Fibroblast of lung (primary cell): ENCODE measurements around the gene XYLT1. TPM values are rescaled to one million over a fixed set of nuclear protein-coding genes. Genes with fewer than 3 reads are reported as not detected.

Experiments used
- DNase-seq, 2 donors: peaks; one replicate each; pipeline versions ENCODE4 v3.0.0 to v3.0.0-alpha.2; 2010; ENCODE audit warnings: low read depth in 2 of 2
- H2AFZ ChIP-seq: 2 replicates; pipeline ENCODE4 v1.5.1; 2012; ENCODE audit warnings: low read length, control low read depth, inconsistent platforms
- H3K27ac ChIP-seq: 2 replicates; pipeline ENCODE4 v1.5.1; 2011; ENCODE audit warnings: low read length, control low read depth; ENCODE audit not compliant: insufficient read depth
- H3K27me3 ChIP-seq: 2 replicates; pipeline ENCODE4 v1.5.1; 2011; ENCODE audit warnings: mild to moderate bottlenecking, low read length; ENCODE audit not compliant: control insufficient read depth, insufficient read depth
- H3K36me3 ChIP-seq: 2 replicates; pipeline ENCODE4 v1.5.1; 2011; ENCODE audit warnings: low read length; ENCODE audit not compliant: control insufficient read depth, insufficient read depth
- H3K4me1 ChIP-seq: 2 replicates; pipeline ENCODE4 v1.5.1; 2011; ENCODE audit warnings: low read length; ENCODE audit not compliant: control insufficient read depth, insufficient read depth; ENCODE audit errors: extremely low read depth
- H3K4me2 ChIP-seq: 2 replicates; pipeline ENCODE4 v1.5.1; 2011; ENCODE audit warnings: low read length, control low read depth; ENCODE audit not compliant: insufficient read depth; ENCODE audit errors: extremely low read depth
- H3K4me3 ChIP-seq, 4 experiments: fragments of 200-600 bp in 1 of 4; sonication (generic) in 1 of 4; replicated peaks in 1 of 4; 2 replicates each; pipeline ENCODE4 v1.5.1; 2011 to 2016; ENCODE audit warnings: low read length in 4 of 4, low read depth in 3 of 4, mild to moderate bottlenecking in 3 of 4, control low read depth in 2 of 4, inconsistent platforms in 1 of 4, mixed read lengths in 1 of 4; ENCODE audit not compliant: insufficient read depth in 1 of 4; ENCODE audit errors: control extremely low read depth in 1 of 4
- H3K79me2 ChIP-seq: 2 replicates; pipeline ENCODE4 v1.5.1; 2012; ENCODE audit warnings: mild to moderate bottlenecking, low read length, inconsistent platforms; ENCODE audit not compliant: control insufficient read depth, insufficient read depth
- H3K9ac ChIP-seq: 2 replicates; pipeline ENCODE4 v1.5.1; 2011; ENCODE audit warnings: mild to moderate bottlenecking, low read length, control low read depth; ENCODE audit not compliant: insufficient read depth
- H3K9me3 ChIP-seq: 2 replicates; pipeline ENCODE4 v1.5.1; 2012; ENCODE audit warnings: low read depth, low read length; ENCODE audit not compliant: control insufficient read depth, insufficient read depth
- H4K20me1 ChIP-seq: 2 replicates; pipeline ENCODE4 v1.5.1; 2011; ENCODE audit warnings: low read length; ENCODE audit not compliant: control insufficient read depth, insufficient read depth; ENCODE audit errors: extremely low read depth
- EZH2 ChIP-seq: IDR thresholded peaks from 2 replicates; pipeline ENCODE4 v1.5.1; 2012; ENCODE audit warnings: low read length, control low read depth, mild to moderate bottlenecking; ENCODE audit errors: missing control alignments
- polyA plus RNA-seq, 2 donors: library from polyadenylated mRNA; depleted of rRNA in 1 of 2; stranded (reverse) in 1 of 2; unstranded in 1 of 2; fragments of >200 nt; gene quantifications; 2 replicates each; pipeline ENCODE4 v1.2.1, GENCODE V29; 2011 to 2012; ENCODE audit warnings: missing spikeins in 1 of 2
- total RNA-seq: library from RNA; depleted of rRNA; stranded (reverse); fragments of >200 nt; gene quantifications from 2 replicates; pipeline ENCODE4 v1.2.1, GENCODE V29; 2014
- TF ChIP-seq, protein P1 (sequence below), 2 donors: IDR thresholded peaks in 1 of 2; conservative IDR thresholded peaks in 1 of 2; 1 replicate in 1 of 2; 2 replicates in 1 of 2; pipeline ENCODE4 v1.5.1; 2011 to 2012; ENCODE audit warnings: low read length in 2 of 2, control low read depth in 1 of 2, inconsistent platforms in 1 of 2, low read depth in 1 of 2, mild to moderate bottlenecking in 1 of 2

XYLT1 gene
- total and polyA plus RNA-seq, 2 donors (not counting 1 experiment from before 2014, with no cell fraction given): 9.3 to 21.8 TPM

DNA sequence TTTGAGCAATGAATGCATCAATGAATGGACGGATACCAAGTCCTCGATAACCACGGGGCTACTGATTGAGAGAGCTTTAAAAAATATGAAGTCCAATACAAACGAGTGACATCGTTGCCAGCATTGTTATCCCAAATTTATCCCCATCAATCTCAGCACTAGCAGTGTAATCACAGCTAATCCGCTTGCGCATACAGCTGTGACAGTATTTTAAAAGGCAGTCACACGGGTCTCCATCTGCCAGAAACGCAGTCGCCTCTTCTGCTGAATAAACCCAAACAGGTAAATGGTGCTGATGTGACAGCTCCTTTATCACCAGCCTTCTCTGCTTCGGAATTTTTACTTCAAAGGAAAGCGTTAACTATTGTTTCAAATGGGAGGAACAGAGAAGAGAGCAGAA lies 311.1 kb downstream of the XYLT1 start:
- Histone ChIP-seq H3K9me3 (no peaks in the 10 kb centered on the region), H3K27me3 (no peaks in the 10 kb centered on the region), H3K4me2 (no peak overlapping the region), H3K9ac (no peak overlapping the region), H4K20me1 (no peaks in the 10 kb centered on the region), H3K27ac (no peak overlapping the region), H2AFZ (no peak overlapping the region), H3K4me1 (no peaks in the 10 kb centered on the region), H3K4me3 (no peak overlapping the region), H3K79me2 (no peaks in the 10 kb centered on the region), H3K36me3 (no peaks in the 10 kb centered on the region)
- TF ChIP-seq EZH2: no peak
- TF ChIP-seq, protein P1, sequence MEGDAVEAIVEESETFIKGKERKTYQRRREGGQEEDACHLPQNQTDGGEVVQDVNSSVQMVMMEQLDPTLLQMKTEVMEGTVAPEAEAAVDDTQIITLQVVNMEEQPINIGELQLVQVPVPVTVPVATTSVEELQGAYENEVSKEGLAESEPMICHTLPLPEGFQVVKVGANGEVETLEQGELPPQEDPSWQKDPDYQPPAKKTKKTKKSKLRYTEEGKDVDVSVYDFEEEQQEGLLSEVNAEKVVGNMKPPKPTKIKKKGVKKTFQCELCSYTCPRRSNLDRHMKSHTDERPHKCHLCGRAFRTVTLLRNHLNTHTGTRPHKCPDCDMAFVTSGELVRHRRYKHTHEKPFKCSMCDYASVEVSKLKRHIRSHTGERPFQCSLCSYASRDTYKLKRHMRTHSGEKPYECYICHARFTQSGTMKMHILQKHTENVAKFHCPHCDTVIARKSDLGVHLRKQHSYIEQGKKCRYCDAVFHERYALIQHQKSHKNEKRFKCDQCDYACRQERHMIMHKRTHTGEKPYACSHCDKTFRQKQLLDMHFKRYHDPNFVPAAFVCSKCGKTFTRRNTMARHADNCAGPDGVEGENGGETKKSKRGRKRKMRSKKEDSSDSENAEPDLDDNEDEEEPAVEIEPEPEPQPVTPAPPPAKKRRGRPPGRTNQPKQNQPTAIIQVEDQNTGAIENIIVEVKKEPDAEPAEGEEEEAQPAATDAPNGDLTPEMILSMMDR (conservative IDR thresholded peaks at IDR 0.05 in 1 of 2, IDR thresholded peaks at IDR 0.05 in 1 of 2; ENCODE audit: low read depth in 1 of 2, low read length in 2 of 2): no peak
- DNase-seq: no peak

DNA sequence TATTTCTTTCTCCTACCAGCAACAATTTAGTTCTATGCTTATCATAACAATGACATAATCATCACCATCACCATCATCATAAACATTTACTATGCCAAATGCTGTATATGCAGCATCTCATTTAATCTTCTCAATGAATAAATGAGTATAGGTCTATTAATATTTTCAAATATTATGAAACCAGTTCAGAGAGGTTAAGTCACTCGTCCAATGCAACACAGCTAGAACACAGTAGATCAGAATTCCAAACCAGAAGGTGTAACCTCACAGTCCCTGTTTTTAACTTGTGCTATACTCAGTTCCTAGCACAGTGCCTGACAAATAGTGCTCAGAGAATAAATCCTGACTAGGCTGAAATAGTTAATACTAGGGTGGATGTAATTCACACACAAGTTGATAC lies 314.8 kb downstream of the XYLT1 start:
- no peaks in the 10 kb centered on the region for H3K4me1 ChIP-seq
- TF ChIP-seq, protein P1 (conservative IDR thresholded peaks at IDR 0.05 in 1 of 2, IDR thresholded peaks at IDR 0.05 in 1 of 2; ENCODE audit: low read depth in 1 of 2, low read length in 2 of 2): no peak
- TF ChIP-seq EZH2: no peak
- no peaks in the 10 kb centered on the region for H3K27me3 ChIP-seq
- no peaks in the 10 kb centered on the region for H4K20me1 ChIP-seq
- H3K9me3 ChIP-seq: no peaks in the 10 kb centered on the region
- DNase-seq: no peak
- no peaks in the 10 kb centered on the region for H3K79me2 ChIP-seq
- H3K36me3 ChIP-seq: no peaks in the 10 kb centered on the region
- H3K4me2 ChIP-seq: no peak overlapping the region
- no peak overlapping the region for H3K27ac ChIP-seq
- no peak overlapping the region for H2AFZ ChIP-seq
- H3K9ac ChIP-seq: no peak overlapping the region
- H3K4me3 ChIP-seq: no peak overlapping the region

DNA sequence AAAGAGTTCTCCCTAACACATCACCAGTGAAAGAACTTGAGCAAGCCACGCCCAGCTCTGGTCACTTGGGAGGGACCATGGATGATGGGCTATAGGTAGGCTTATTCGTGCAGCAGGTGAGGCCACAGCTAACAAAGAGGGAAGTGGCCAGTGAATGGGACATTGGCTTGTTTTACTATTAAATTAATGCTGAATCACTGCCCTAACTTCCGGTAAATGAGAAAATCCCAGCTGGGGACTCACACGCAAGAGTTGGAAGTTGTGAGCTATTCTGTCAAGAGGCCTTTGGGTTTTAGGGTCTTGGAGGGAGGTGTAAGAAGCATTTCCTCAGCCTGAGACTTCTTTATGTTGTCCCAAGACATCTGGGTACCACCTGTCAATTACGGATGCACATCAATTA lies 315.3 kb downstream of the XYLT1 start:
- TF ChIP-seq, protein P1 (conservative IDR thresholded peaks at IDR 0.05 in 1 of 2, IDR thresholded peaks at IDR 0.05 in 1 of 2; ENCODE audit: low read depth in 1 of 2, low read length in 2 of 2): no peak
- TF ChIP-seq EZH2: no peak
- Histone ChIP-seq H3K4me1 (no peaks in the 10 kb centered on the region), H3K27ac (no peak overlapping the region), H3K9me3 (no peaks in the 10 kb centered on the region), H3K36me3 (no peaks in the 10 kb centered on the region), H2AFZ (no peak overlapping the region), H3K9ac (no peak overlapping the region), H3K4me2 (no peak overlapping the region), H3K4me3 (no peak overlapping the region), H4K20me1 (no peaks in the 10 kb centered on the region), H3K79me2 (no peaks in the 10 kb centered on the region), H3K27me3 (no peaks in the 10 kb centered on the region)
- DNase-seq: no peak
